Activated CD8-positive, alpha-beta memory T cell treated with anti-CD3 and anti-CD28 coated beads, Interleukin-2, amount 50 U/mL, for 1 hour (primary cell): Measurements from ENCODE around the gene UBE2G2.

Source experiments
- DNase-seq: peaks from one replicate; pipeline ENCODE4 v3.0.0-alpha.2; 2020; ENCODE audit errors: extremely low read depth

The UBE2G2 gene

GRCh38 chr21:44790368-44790767 is 11.3 kb downstream of the UBE2G2 start:
- DNase-seq = no peak

DNA sequence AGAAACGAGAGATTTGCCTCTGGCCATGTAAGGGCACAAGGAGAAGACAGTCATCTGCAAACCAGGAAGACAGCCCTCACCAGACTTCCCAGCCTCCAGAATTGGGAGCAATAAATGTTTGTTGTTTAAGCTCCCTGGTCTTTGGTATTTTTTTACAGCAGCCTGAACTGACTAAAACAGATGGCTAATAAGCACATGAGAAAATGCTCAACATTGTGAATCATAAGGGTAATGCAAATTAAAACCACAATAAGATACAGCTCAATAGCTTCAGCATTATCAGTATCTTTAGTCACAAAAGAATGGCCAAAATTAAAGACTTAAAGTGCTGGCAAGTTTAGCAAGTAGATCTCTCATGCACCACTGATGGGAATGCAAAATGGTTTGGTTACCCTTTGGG is 11.7 kb downstream of the UBE2G2 start:
- DNase-seq = no peak

DNA sequence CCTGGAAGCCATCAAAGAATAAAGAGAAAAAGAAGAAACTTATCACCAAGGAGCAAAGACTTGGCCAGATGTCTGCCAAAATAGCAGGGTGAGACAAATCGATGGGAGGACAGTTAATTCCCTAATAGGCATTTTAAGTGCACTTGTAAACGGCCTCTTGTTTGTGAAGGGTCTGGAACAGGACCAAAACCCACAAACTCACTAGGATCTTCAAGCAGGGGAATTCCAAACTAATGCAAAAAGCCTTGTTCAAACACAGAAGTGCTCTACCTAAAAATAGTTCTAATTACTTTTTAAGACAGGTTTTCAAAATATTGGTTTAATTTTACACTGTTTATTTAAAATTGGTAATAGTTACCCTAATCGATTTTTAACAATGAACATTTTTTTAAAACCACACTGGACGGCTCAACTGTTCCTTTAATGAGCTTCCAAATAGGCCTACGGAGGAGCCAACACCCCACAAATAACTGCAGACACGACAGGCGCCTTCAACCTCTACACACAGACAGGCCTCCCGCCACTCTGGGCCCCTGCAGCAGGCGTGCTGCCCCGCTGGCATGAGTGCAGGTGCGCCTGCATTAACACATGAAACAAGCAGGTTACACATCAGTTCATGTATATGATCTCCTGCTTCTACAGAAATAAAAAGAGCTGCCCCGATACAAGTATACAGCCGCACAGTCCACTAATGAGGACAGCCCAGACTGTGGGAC is 15.8 kb downstream of the UBE2G2 start:
- no peak for DNase-seq

DNA sequence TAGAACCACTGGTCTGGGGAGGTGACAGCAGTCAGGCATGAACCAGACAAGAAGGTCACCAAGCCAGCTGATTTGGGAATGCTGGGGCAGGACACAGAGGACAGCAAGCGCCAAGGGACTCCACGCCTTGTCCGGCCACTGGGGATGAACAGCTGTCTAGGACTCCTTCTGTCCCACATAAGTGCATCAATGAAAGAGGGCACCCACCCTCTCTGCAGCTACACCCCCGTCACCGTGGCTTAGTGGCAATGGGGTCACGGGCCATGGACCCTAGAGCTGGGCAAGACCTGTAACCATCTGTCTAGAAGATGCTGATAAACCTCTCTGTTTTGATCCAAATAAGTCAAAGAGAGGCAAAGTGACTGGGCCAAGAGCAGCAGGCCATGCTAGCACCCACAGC is 16.8 kb downstream of the UBE2G2 start:
- no peak for DNase-seq

- no peak for DNase-seq
Measured at GRCh38 chr21:44783020-44783696, 18.5 kb downstream of the UBE2G2 start.

DNA sequence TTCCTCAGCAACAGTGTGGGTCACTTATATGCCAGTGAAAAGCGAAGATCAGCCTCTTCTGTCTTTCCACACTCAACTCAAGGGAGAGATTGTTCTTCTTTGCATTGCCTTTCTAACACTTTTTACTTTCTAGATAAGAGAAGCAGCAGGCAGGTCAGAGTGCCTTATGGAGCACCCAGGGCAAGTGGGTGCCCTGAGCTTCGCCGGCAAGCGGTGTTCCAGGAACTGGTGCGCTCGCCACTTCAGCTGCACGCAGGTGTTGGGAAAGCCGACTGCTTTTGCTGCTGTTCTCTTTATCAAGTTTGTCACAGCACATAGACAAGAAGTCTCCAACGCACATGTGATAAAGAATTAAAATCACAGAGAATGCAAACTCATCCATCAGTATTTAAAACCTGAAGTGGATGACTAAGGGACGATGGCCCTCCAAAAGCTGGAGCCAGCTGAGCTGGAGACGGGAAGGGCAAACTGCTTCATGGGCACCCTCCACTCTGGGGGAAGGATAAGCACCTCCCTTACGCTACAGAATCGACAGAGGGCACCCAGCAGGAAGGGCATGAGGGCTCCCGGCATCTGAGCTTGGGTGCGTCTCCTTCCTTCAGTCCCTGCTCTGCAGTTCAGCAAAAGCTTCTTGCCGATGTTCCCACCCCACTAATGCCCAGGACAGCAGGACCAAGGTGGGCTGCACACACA is 20.7 kb downstream of the UBE2G2 start:
- DNase-seq = no peak

GRCh38 chr21:44780137-44780502 is 21.5 kb downstream of the UBE2G2 start:
- DNase-seq = no peak

GRCh38 chr21:44779417-44780136 is 22.0 kb downstream of the UBE2G2 start:
- DNase-seq = no peak

DNA sequence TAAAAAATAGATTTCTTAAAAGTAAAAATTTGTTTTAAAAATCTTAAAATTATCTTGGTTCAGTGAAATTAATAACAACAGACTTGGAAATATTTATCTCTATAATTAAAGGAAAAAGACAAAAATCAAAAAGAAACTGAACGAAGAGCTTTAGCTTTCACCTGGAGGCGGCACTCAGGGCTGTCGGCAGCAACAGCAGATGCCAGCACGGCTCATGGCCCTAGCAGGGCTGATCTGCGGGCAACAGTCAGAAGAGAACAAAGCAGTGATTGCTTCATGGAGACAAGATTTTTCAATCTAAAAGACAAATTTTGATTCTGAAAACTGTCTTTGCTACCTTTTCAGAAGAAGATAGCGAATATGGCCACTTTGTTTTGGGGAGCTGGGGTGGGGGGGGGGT is 22.6 kb downstream of the UBE2G2 start:
- DNase-seq = no peak

DNA sequence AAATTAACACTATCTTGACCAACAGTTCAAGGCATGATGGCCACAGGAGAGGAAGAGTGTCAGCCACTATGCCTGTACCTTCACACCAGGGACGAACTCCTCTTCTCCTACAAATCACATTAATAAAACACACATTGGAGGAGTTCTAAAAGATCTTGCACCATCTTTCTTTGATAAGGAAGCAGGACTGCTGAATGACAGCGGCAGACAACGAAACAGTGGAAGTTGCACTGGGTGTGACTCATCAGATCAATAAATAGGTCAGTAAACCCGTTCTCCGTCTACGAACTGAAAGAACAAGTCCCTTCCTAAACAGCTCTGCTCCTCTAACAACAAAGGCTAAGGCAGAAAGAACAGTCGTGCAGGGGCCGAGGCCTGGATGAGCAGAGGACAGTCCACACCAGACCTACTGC is 23.1 kb downstream of the UBE2G2 start:
- no peak for DNase-seq

DNA sequence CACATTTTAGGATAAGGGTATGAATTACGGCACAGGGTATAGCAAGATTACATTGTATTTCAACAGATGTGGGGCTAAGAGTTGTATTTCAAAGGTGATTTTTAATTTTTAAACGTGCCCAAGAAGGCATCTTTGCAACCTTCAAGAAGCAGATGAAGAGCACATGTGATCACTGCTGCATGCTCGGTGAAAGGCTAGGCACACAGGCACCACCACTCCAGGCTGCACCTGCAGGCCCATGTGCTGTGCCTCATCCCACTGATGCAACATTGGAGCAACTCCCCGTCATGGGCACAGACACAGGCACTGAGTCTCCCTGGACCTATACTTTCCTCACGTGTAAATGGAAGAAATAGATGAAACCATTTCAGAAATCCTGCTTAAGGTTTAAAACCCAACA is 23.5 kb downstream of the UBE2G2 start:
- DNase-seq = no peak

- no peak for DNase-seq
Measured at GRCh38 chr21:44774972-44775371, 26.6 kb downstream of the UBE2G2 start.

DNA sequence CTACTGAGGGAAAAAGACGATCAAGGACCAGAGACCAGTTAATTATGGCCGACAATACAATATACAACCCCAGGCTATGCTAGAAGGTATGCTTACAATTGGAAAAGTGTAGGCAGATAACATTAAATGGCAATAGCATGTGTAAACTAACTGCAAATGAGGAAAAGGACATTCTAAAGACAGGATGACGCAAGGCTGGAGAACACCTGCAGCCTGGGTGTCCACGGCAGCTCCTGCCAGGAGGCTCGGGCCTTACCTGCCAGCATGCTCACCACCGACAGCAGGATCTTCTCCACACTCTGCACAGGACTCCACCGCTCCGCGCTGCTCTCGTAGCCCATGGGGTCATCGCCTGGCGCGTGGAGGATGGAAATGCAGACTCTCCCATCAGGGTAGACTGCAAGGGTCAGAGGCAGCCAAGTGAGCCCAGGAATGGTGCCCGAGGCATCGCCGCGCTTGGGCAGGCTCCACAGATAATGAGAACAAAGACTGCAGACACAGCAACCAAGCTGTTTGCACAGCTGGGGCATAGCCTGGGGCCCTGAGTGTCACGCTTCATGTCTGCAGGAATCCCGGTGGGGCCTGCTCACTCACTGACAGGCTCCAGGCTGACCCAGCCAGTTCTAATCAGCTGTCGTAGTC is 28.2 kb downstream of the UBE2G2 start:
- no peak for DNase-seq

DNA sequence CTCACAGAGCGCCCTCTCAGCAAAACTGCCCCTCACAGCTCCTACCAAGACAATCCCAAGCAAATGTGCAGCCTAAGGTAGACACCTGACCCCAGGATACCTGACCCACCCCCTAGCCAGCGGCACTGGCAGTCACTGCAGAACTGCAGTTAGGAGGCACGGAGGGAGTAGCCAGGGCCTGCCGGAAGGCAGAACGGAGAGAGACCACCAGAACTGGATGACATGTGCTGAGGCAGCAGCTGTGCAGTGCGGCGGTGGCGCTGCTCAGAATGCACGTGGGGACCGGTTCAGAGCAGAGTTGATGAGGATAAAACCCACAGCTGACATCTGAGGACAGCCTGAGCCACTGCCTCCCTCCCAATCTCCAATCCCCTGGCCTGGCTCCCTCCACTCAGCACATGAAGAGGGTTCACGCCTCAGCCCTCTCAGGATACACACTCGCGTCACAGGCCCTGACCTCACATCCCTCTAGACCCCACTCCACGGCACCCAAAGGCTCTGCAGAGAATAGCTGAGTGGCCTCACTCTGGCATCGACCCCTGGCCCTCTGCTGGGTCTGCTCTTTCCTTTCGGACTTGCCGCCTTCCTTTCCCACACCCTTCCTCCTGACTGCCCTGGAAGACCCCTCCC is 29.6 kb downstream of the UBE2G2 start:
- no peak for DNase-seq

- DNase-seq = no peak
Measured at GRCh38 chr21:44767834-44768831, 33.5 kb downstream of the UBE2G2 start.

- no peak for DNase-seq
Measured at GRCh38 chr21:44766818-44767354, 34.7 kb downstream of the UBE2G2 start.

DNA sequence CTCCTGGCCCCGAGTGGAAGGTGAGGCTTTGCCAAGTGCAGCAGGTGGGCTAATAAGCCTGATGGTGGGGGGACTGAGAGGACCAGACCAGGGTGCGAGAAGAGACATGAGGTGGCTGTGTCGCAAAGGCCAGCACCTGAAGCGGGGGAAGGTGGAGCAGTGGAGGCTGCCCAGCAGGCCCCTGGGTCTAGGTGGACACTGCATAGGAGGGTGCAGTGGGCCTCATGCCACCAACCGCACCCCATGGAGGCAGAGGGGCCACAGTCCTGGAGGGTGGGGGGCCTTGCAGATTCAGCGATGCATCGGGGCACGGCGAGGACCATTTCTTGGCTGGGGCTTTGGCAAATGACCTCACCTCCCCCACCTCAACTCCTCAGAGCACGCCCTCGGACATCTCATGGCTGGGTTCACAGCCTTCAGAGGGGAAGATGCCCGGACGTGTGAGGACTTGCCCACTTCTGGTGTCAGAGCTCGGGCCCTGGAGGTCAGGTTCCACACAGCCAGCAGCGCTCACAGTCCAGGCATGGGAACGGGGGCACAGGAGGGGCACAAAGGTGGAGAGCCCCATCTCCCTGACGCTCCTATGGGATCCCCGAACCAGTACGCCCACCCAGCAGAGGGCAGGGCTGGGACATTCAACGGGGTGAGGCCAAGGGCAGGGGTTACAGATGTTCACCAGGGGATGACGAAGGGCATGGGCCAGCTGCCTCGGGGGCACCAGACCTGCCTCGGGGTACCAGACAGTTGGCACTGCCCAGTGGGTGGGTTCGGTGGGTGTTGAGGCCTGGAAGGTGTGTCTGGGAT is 35.4 kb downstream of the UBE2G2 start:
- no peak for DNase-seq

- no peak for DNase-seq
Measured at GRCh38 chr21:44765231-44766013, 36.2 kb downstream of the UBE2G2 start.
